GM19351 (cell line): Measurements from ENCODE around the gene NRDE2.
"Not testable (repeated sequence)": the region's sequence is repeated elsewhere in the genome, so short reads cannot be mapped to it uniquely, and the experiment has no call there.

Experiments used
- ATAC-seq: cut with Tn5 transposase; IDR thresholded peaks from one replicate; pipeline ENCODE4 v1.9.1; 2021; ENCODE audit warnings: mild to moderate bottlenecking, moderate library complexity; ENCODE audit not compliant: unreplicated experiment

Gene NRDE2

GRCh38 chr14:90275458-90275814, 56.3 kb downstream of the NRDE2 start:
- ATAC-seq, result no peak

GRCh38 chr14:90274808-90275457, 56.8 kb downstream of the NRDE2 start:
- no peak for ATAC-seq

GRCh38 chr14:90274019-90274418, 57.7 kb downstream of the NRDE2 start:
- no peak for ATAC-seq

GRCh38 chr14:90273532-90273931, 58.2 kb downstream of the NRDE2 start:
- no peak for ATAC-seq

- ATAC-seq, result no peak
Observed at GRCh38 chr14:90272523-90272922, 59.2 kb downstream of the NRDE2 start.

DNA sequence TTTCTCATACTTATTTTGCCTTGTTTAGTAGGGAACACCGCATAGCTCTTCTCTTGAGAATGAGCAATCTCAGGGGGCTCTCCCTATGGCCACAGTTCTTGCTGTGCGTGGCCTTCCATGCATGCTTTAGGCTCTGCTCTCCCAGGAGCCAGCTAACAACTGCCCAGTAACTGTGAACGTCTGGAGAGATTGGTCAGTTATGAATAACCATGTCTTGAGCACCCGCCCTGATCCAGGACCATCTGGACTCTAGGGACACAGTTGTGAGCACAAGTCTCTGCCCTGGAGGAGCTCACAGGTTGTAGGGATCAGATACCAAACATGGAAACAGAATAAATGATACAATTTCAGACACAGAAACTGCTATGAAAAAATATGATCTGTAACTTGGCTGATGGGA, 63.3 kb downstream of the NRDE2 start:
- ATAC-seq, result no peak

DNA sequence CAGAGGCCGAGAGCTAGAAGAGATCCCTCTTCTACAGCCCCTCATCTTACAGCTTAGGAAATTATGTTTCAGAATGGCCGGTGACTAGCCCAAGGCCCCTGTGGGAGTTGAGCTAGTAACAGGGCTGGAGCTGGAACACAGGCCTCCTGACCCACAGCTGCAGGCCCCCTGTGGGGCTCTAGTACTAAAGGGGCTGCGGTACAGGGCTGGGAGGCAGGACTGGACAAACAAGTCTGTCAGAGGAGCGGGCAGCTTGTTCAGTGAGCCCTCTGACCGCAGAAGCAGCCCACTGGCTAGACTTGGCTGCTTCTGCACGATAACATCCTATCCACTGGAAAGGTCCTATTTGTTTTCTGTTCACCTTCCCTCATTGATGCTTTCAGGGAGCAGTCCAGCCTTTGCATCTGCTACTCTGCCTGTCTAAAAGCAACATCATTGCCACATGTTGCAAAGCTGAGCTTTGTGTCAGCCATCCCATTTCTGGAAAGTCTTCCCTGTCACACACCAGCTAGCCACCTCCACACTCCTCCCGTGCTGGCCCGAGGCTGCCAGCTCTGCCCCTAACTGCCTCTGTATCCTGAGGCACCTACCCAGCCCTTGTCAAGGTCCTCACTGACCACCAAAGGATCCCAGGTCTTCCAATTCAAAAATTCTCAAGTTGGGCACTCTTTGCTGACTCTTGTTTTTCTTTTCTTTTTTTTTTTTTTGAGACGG, 65.1 kb downstream of the NRDE2 start:
- ATAC-seq, result no peak

DNA sequence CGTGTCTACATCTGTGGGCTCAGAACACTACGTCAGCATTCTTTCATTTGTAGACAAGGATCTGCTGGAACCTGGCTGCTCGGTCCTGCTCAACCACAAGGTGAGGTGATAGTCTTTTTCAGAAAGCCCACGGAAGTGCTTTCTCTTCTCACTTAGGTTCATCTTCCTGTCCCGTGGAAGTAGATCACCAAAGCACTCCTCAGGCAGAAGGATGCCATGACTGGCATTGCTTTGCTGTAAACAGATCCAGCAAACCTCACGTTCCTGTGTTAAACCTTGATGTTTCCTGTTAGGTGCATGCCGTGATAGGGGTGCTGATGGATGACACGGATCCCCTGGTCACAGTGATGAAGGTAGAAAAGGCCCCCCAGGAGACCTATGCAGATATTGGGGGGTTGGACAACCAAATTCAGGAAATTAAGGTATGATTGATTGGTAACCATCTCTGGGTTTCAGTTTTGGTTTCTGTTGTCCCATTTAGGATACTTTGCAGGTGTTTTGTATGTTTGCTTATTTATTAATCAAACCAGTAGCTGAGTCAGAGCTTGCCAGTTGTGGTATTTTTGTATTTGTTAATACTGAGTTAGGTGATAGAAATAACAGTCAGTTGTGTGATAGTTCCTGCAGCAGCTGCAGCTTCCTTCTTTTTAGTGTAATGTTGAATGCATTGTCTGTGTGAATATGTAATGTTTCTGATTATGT, 67.8 kb downstream of the NRDE2 start:
- ATAC-seq, result peak; percentile 88

GRCh38 chr14:90256354-90257131, 75.2 kb downstream of the NRDE2 start, which contains the start of gene PSMC1:
TSS of gene PSMC1 (plus strand) at chr14:90256553. CDS start at chr14:90256598, 45 bp downstream.
- ATAC-seq, result peak; percentile 95

GRCh38 chr14:90255871-90256270, 75.9 kb downstream of the NRDE2 start:
- no peak for ATAC-seq

DNA sequence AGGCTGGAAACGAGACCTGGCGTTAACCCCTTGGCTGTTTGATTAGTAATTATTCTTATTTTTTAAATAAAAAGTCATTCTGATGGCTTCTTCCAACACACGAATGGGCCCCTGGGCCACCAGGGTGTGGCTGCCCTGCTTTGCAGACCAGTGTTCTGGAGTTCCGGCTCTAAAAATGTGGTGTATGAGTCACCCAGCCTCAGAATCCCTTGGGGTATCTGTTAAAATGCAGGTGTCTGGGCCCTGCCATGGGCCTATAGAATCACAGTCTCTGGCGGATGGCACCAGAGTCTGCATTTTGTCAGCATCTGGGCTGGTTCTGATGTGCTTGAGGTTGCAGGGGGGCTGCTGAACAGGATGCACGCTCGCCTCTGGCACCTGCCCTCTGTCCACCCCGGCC, 77.9 kb downstream of the NRDE2 start:
- ATAC-seq, result no peak

DNA sequence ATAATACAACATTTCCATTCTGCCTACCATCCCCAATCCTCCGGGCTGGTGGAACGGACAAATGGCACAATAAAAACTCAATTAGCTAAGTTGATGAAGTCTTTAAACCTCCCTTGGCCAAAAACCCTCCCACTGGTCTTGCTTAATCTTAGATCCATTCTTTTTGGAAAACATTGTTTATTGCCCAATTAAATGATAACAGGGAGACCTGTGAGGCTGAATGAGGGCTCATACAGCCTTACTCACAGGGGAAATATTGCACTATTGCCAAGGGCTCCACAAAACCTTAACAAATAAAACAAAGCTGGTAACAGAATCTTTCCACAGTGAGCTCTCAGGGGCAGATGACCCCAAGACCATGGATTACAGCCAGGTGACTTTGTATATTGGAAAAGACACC, 83.1 kb downstream of the NRDE2 start:
- no peak for ATAC-seq

DNA sequence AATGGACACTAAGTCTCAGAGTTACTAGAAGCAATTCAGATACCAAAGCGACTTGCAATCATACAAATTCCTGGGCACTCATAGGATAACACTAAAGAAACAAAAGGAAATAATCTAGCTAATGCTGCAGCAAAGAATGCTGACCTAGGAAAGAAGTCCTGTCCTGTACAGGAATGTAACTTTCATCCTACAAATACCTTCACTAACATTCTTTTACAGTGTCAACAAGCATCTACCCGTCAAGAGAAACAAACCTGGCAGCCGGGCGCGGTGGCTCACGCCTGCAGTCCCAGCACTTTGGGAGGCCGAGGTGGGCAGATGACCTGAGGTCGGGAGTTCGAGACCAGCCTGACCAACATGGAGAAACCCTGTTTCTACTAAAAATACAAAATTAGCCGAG, 84.3 kb downstream of the NRDE2 start:
- not testable (repeated sequence) for ATAC-seq

GRCh38 chr14:90246936-90247335, 84.8 kb downstream of the NRDE2 start:
- no peak for ATAC-seq

DNA sequence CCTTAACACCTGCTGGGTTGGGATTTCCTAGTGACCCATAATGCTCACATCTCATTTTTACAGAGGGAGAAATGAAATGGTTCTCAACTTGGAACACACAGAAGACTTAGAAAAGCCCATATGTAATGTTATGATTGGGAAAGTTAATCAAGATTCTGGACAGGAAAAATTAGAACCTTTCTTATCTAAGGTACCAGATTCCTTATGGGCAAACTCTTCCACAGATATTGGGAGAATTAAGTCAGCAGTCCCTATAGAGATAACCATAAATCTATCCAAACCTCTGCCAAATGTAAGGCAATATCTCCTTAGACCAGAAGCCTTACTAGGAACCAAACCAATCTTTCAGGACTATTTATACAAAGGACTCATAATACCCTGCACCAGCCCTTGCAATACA, 89.3 kb downstream of the NRDE2 start:
- no peak for ATAC-seq

DNA sequence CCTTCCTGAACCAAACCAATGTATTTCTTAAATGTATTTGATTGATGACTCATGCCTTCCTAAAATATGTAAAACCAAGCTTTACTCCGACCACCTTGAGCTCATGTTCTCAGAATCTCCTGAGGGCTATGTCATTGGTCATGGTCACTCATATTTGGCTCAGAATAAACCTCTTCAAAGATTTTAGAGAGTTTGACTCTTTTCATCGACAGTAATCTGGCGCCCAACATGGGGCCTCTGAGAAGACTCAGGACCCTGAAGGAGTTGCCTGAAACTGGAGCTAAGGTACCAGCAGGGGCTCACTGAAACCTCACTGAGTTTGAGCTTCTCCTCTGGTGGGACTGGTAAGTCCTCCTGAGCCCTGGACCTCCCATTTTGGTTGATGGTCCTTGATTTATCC, 92.6 kb downstream of the NRDE2 start:
- ATAC-seq, result no peak

- ATAC-seq, result peak; percentile 79
Observed at GRCh38 chr14:90235179-90235976, 96.4 kb downstream of the NRDE2 start.

DNA sequence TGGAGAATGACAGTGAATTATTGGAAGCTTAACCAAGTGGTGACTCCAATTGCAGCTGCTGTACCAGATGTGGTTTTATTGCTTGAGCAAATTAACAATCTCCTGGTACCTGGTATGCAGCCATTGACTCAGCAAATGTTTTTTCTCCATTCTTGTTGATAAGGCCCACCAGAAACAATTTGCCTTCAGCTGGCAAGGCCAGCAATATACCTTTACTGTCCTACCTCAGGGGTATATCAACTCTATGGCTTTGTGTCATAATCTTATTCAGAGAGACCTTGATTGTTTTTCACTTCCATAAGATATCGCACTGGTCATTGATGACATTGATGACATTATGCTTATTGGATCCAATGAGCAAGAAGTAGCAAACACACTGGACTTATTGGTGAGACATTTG, 101.8 kb downstream of the NRDE2 start:
- ATAC-seq, result not testable (repeated sequence)

DNA sequence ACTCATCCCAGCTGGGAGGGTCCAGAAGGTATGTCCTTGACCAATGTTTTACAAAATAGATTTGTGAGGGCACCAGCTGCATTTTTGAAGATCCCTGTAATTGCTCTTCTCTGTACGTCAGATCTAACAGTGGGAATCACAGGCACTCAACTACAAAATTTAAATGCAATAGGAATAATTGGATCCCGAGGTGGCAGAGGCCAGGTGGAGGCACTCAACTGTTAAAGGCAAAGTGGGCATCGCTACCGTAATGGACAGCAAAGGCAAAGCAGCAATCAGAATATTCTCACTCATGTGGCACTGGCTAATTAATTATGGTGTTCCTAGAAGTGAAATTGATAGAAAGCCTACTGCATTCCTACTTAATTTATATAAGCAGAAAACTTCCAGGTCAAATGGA, 103.3 kb downstream of the NRDE2 start:
- ATAC-seq, result no peak
